Endothelial cell of umbilical vein (primary cell): ENCODE data around the gene FPR1. TPM values are rescaled to one million over a fixed set of nuclear protein-coding genes. Genes with fewer than 3 reads are reported as not detected.

Experiments used
- BruUV-seq: library from RNA; stranded (reverse); fragments of 400-500 nt; replicated peaks from 2 replicates; lab custom pipeline; 2021; lab: Mats Ljungman, UMichigan
- CTCF ChIA-PET: fragments of 300-600, 350-600 bp; sonication (Branson Sonifier 250); formaldehyde crosslinking; loops from one replicate; lab custom pipeline; 2021; ENCODE audit warnings: antibody characterized with exemption, inconsistent platforms; lab: Charles Lee
- POLR2A ChIA-PET: fragments of 300-600, 350-600 bp; sonication (Branson Sonifier 250); formaldehyde crosslinking; loops from one replicate; lab custom pipeline; 2021; ENCODE audit warnings: antibody characterized with exemption, inconsistent platforms; lab: Charles Lee
- DNase-seq: peaks from one replicate; pipeline ENCODE4 v3.0.0-alpha.2; 2011; ENCODE audit warnings: low read depth, low spot score
- FAIRE-seq: peaks from 2 replicates; lab custom pipeline; 2011; peaks lifted over from hg19 to GRCh38; lab: Jason Lieb, UNC
- H2AFZ ChIP-seq: 2 replicates; pipeline ENCODE4 v1.6.0; 2012; ENCODE audit warnings: low read depth, low read length, control low read depth, inconsistent platforms
- H3K27ac ChIP-seq: 2 replicates; pipeline ENCODE4 v1.5.1; 2011; ENCODE audit warnings: low read depth, mild to moderate bottlenecking, control low read depth, low read length, moderate library complexity; ENCODE audit not compliant: insufficient read depth
- H3K27me3 ChIP-seq, 2 experiments: 2 replicates each; pipeline versions ENCODE4 v1.6.0 to v1.6.1; 2011; ENCODE audit warnings: low read length in 2 of 2, mixed read lengths in 1 of 2; ENCODE audit not compliant: control insufficient read depth in 2 of 2, insufficient read depth in 2 of 2
- H3K36me3 ChIP-seq, 2 experiments: 2 replicates in 1 of 2; 3 replicates in 1 of 2; pipeline ENCODE4 v1.5.1; 2011; ENCODE audit warnings: low read length in 2 of 2, mild to moderate bottlenecking in 1 of 2, moderate library complexity in 1 of 2; ENCODE audit not compliant: control insufficient read depth in 2 of 2, insufficient read depth in 2 of 2; ENCODE audit errors: extremely low read depth in 1 of 2
- H3K4me1 ChIP-seq: 3 replicates; pipeline ENCODE4 v1.5.1; 2011; ENCODE audit warnings: mild to moderate bottlenecking, low read length; ENCODE audit not compliant: control insufficient read depth, insufficient read depth; ENCODE audit errors: extremely low read depth
- H3K4me2 ChIP-seq: 2 replicates; pipeline ENCODE4 v1.6.1; 2011; ENCODE audit warnings: low read length, control low read depth, mixed read lengths; ENCODE audit not compliant: insufficient read depth
- H3K4me3 ChIP-seq, 3 experiments: fragments of 200-600 bp in 1 of 3; sonication (generic), shearing (Covaris generic) in 1 of 3; replicated peaks in 1 of 3; 2 replicates each; pipeline ENCODE4 v1.5.1; 2011 to 2016; ENCODE audit warnings: control low read depth in 3 of 3, low read length in 3 of 3, mild to moderate bottlenecking in 2 of 3, inconsistent platforms in 1 of 3, low read depth in 1 of 3, moderate library complexity in 1 of 3; ENCODE audit not compliant: insufficient read depth in 1 of 3
- H3K79me2 ChIP-seq: 2 replicates; pipeline ENCODE4 v1.6.0; 2012; ENCODE audit warnings: low read length, inconsistent platforms; ENCODE audit not compliant: control insufficient read depth, insufficient read depth
- H3K9ac ChIP-seq: replicated peaks from 2 replicates; pipeline ENCODE3; 2011; ENCODE audit warnings: low read length, control low read depth; ENCODE audit not compliant: insufficient read depth; ENCODE audit errors: extremely low read depth
- H3K9me1 ChIP-seq: replicated peaks from 3 replicates; pipeline ENCODE4 v1.6.0; 2011; ENCODE audit warnings: mild to moderate bottlenecking, low read length; ENCODE audit not compliant: control insufficient read depth, insufficient read depth; ENCODE audit errors: extremely low read depth
- H3K9me3 ChIP-seq: replicated peaks from 2 replicates; pipeline ENCODE4 v1.5.1; 2012; ENCODE audit warnings: low read length, inconsistent platforms; ENCODE audit not compliant: control insufficient read depth, insufficient read depth
- H4K20me1 ChIP-seq: replicated peaks from 2 replicates; pipeline ENCODE3; 2011; ENCODE audit warnings: mild to moderate bottlenecking, low read length; ENCODE audit not compliant: control insufficient read depth, insufficient read depth; ENCODE audit errors: extremely low read depth
- EZH2 ChIP-seq: IDR thresholded peaks from 2 replicates; pipeline ENCODE4 v1.6.1; 2012; ENCODE audit warnings: borderline replicate concordance, low read depth, mild to moderate bottlenecking, moderate library complexity, low read length, inconsistent platforms; ENCODE audit not compliant: severe bottlenecking
- JUN ChIP-seq: IDR thresholded peaks from 2 replicates; pipeline ENCODE4 v1.6.1; 2011; ENCODE audit warnings: borderline replicate concordance, low read depth; ENCODE audit not compliant: insufficient read length, insufficient read depth
- MYC ChIP-seq: IDR thresholded peaks from one replicate; pipeline ENCODE4 v1.6.1; 2011; ENCODE audit warnings: mild to moderate bottlenecking, low read depth, low read length
- POLR2A ChIP-seq: IDR thresholded peaks from 2 replicates; pipeline ENCODE4 v1.6.1; 2012; ENCODE audit warnings: low read depth, mild to moderate bottlenecking, control low read depth, low read length
- POLR2AphosphoS5 ChIP-seq: IDR thresholded peaks from 2 replicates; pipeline ENCODE4 v1.6.1; 2012; ENCODE audit warnings: low read depth, mild to moderate bottlenecking, control low read depth, low read length, moderate library complexity; ENCODE audit not compliant: insufficient read depth
- dilution Hi-C: fragments of 300-500 bp; cut with MboI; formaldehyde crosslinking; loops from one replicate; pipeline ENCODE4 v1.15.0; 2019; ENCODE audit warnings: low sequenced_read_pairs; ENCODE audit not compliant: extremely low pct_ligation_motif_present
- intact Hi-C: fragments of 100-400 bp; cut with micrococcal nuclease; formaldehyde crosslinking; loops from one replicate; pipeline ENCODE4 v1.10.0; 2022
- polyA plus RNA-seq, 4 experiments: library from polyadenylated mRNA; depleted of rRNA in 3 of 4; stranded (reverse) in 3 of 4; unstranded in 1 of 4; fragments of >200 nt; gene quantifications; 2 replicates each; pipeline versions ENCODE4 v1.2.1 to v1.2.3, GENCODE V29; 2011 to 2012; ENCODE audit warnings: missing spikeins in 1 of 4
- total RNA-seq: library from RNA; stranded (reverse); gene quantifications from 2 replicates; pipeline ENCODE4 v1.2.3, GENCODE V29; 2021
- TF ChIP-seq, protein P1 (sequence below): IDR thresholded peaks from 2 replicates; pipeline ENCODE4 v1.6.1; 2011; ENCODE audit not compliant: insufficient read depth, insufficient read length
- TF ChIP-seq, protein P2 (sequence below), 2 donors: IDR thresholded peaks; 1 replicate in 1 of 2; 2 replicates in 1 of 2; pipeline ENCODE4 v1.5.1; 2011; ENCODE audit warnings: low read length in 2 of 2, mild to moderate bottlenecking in 2 of 2, moderate library complexity in 2 of 2, control low read depth in 1 of 2, inconsistent platforms in 1 of 2, low read depth in 1 of 2; ENCODE audit not compliant: insufficient read depth in 1 of 2; ENCODE audit errors: extremely low read depth in 1 of 2

FPR1 gene
- total and polyA plus RNA-seq, 2 donors (not counting 3 experiments of a cell fraction or from before 2014, with no cell fraction given): not detected

DNA sequence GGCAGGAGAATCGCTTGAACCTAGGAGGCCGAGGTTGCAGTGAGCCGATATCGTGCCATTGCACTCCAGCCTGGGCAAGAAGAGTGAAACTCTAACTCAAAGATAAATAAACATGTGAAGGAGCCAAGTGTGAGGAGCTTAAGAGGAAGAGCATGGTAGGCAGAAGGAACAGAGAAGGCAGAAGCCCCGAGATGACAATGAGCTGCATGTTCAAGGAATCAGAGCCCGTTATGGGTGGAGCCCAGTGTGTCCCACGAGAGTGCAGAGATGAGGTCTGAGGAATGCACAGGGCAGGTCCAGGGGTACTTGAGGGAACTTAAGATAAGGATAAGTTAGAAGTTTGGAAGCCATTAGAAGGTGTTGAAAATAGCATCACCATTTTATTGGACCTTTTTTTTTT, 10.0 kb upstream of the FPR1 start:
- Histone ChIP-seq H3K9me3 (peaks cover 1% of the 10 kb centered on the region), H3K79me2 (no peaks in the 10 kb centered on the region), H3K4me3 (no peak overlapping the region), H4K20me1 (no peaks in the 10 kb centered on the region), H3K36me3 (no peaks in the 10 kb centered on the region), H3K27ac (no peak overlapping the region), H3K4me2 (no peak overlapping the region), H3K4me1 (no peaks in the 10 kb centered on the region), H3K9ac (no peak overlapping the region), H3K9me1 (no peaks in the 10 kb centered on the region), H3K27me3 (no peaks in the 10 kb centered on the region), H2AFZ (no peak overlapping the region)
- no TSS peak for BruUV-seq
- no peak for DNase-seq
- ChIA-PET POLR2A (no interaction called here), CTCF (interaction anchor here (0.6 kb wide), 1 partner anchor 16 kb away, joined by 3 read pairs; no protein-coding TSS in a partner anchor)
- TF ChIP-seq EZH2 (no peak), MYC (no peak), POLR2A (no peak), JUN (no peak), POLR2AphosphoS5 (no peak)
- TF ChIP-seq, protein P1, sequence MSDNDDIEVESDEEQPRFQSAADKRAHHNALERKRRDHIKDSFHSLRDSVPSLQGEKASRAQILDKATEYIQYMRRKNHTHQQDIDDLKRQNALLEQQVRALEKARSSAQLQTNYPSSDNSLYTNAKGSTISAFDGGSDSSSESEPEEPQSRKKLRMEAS: no peak
- TF ChIP-seq, protein P2, sequence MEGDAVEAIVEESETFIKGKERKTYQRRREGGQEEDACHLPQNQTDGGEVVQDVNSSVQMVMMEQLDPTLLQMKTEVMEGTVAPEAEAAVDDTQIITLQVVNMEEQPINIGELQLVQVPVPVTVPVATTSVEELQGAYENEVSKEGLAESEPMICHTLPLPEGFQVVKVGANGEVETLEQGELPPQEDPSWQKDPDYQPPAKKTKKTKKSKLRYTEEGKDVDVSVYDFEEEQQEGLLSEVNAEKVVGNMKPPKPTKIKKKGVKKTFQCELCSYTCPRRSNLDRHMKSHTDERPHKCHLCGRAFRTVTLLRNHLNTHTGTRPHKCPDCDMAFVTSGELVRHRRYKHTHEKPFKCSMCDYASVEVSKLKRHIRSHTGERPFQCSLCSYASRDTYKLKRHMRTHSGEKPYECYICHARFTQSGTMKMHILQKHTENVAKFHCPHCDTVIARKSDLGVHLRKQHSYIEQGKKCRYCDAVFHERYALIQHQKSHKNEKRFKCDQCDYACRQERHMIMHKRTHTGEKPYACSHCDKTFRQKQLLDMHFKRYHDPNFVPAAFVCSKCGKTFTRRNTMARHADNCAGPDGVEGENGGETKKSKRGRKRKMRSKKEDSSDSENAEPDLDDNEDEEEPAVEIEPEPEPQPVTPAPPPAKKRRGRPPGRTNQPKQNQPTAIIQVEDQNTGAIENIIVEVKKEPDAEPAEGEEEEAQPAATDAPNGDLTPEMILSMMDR (IDR thresholded peaks at IDR 0.05; ENCODE audit: extremely low read depth in 1 of 2, insufficient read depth in 1 of 2, low read depth in 1 of 2, low read length in 2 of 2): no peak
- FAIRE-seq: no peak
- dilution Hi-C loops: no loop called here
- intact Hi-C loops: no loop called here
